Breast epithelium (tissue), 4 donors: ENCODE measurements around the gene RDH14. TPM values are rescaled to one million over a fixed set of nuclear protein-coding genes. Genes with fewer than 3 reads are reported as not detected.

ENCODE experiments used
- DNase-seq, 2 donors: peaks; one replicate each; pipeline ENCODE4 v3.0.0-alpha.2; 2019; ENCODE audit warnings: low spot score in 2 of 2
- H3K27ac ChIP-seq, 2 donors: fragments of 200-600 bp; sonication (generic) in 1 of 2; one replicate each; pipeline ENCODE4 v1.5.1; 2016 to 2019; ENCODE audit warnings: mild to moderate bottlenecking in 1 of 2
- H3K27me3 ChIP-seq, 2 donors: fragments of 200-600 bp; sonication (generic) in 1 of 2; one replicate each; pipeline versions ENCODE4 v1.5.1 to v1.6.0; 2017 to 2019; ENCODE audit warnings: control low read depth in 1 of 2, mild to moderate bottlenecking in 1 of 2
- H3K36me3 ChIP-seq: fragments of 200-600 bp; one replicate; pipeline ENCODE4 v1.5.1; 2019
- H3K4me1 ChIP-seq, 2 donors: fragments of 200-600 bp; sonication (generic); one replicate each; pipeline ENCODE4 v1.5.1; 2016 to 2019; ENCODE audit warnings: control low read depth in 1 of 2
- H3K4me3 ChIP-seq, 3 donors: fragments of 200-600 bp; sonication (generic); 1 replicate in 2 of 3; 2 replicates in 1 of 3; pipeline ENCODE4 v1.5.1; 2016 to 2019; ENCODE audit warnings: mild to moderate bottlenecking in 3 of 3, moderate library complexity in 2 of 3
- H3K9me3 ChIP-seq, 2 donors: fragments of 200-600 bp; sonication (generic) in 1 of 2; one replicate each; pipeline ENCODE4 v1.5.1; 2016 to 2019; ENCODE audit warnings: control low read depth in 1 of 2
- CTCF ChIP-seq, 3 donors: fragments of 450-650 bp; IDR thresholded peaks; one replicate each; pipeline ENCODE4 v1.5.1; 2016 to 2017; ENCODE audit warnings: antibody characterized with exemption in 3 of 3, mild to moderate bottlenecking in 3 of 3, moderate library complexity in 3 of 3
- POLR2A ChIP-seq: fragments of 450-650 bp; IDR thresholded peaks from one replicate; pipeline ENCODE4 v1.6.1; 2016; ENCODE audit warnings: antibody characterized with exemption, mild to moderate bottlenecking, moderate library complexity
- POLR2AphosphoS5 ChIP-seq, 3 donors: sonication (generic); formaldehyde crosslinking; IDR thresholded peaks; one replicate each; pipeline ENCODE4 v1.6.1; 2017; ENCODE audit warnings: antibody characterized with exemption in 3 of 3
- intact Hi-C: fragments of 100-400 bp; cut with DNase I; formaldehyde crosslinking; loops from one replicate; pipeline ENCODE4 v1.15.1; 2023; ENCODE audit warnings: low total_unique reads
- total RNA-seq, 3 donors: library from RNA; depleted of rRNA; stranded (reverse); fragments of >200 nt; gene quantifications; one replicate each; pipeline ENCODE4 v1.1.0, GENCODE V29; 2016

The RDH14 gene
- total RNA-seq, 3 donors from 2014 or later: 31.8 to 42.6 (median 35.7) TPM

GRCh38 chr2:18566145-18566769 lies 5.8 kb upstream of the RDH14 start:
- Histone ChIP-seq H3K27me3 (no peaks in the 10 kb centered on the region), H3K27ac (no peak overlapping the region), H3K4me1 (no peaks in the 10 kb centered on the region), H3K4me3 (no peak overlapping the region), H3K36me3 (no peaks in the 10 kb centered on the region), H3K9me3 (peaks cover 5 to 8% of the 10 kb centered on the region in 2 donors)
- DNase-seq: no peak
- intact Hi-C loops: no loop called here
- TF ChIP-seq CTCF (IDR thresholded peaks at IDR 0.05): no peak
- no peak for TF ChIP-seq POLR2A
- TF ChIP-seq POLR2AphosphoS5 (IDR thresholded peaks at IDR 0.05): no peak

GRCh38 chr2:18560797-18561085 lies 288 bp upstream of the RDH14 start:
- peaks cover 5 to 8% of the 10 kb centered on the region in 2 donors for H3K9me3 ChIP-seq
- no peak for DNase-seq
- H3K27ac ChIP-seq: peak overlapping the region; percentile 96 to 98
- intact Hi-C loops: no loop called here
- no peaks in the 10 kb centered on the region for H3K4me1 ChIP-seq
- H3K4me3 ChIP-seq: peak overlapping the region; percentile 71 to 86 (median 83)
- no peaks in the 10 kb centered on the region for H3K36me3 ChIP-seq
- H3K27me3 ChIP-seq: no peaks in the 10 kb centered on the region
- TF ChIP-seq POLR2A (no peak), POLR2AphosphoS5 (IDR thresholded peaks at IDR 0.05) (no peak), CTCF (IDR thresholded peaks at IDR 0.05) (no peak)

GRCh38 chr2:18559531-18560030 lies 872 bp downstream of the RDH14 start:
- Histone ChIP-seq H3K4me3 (peak overlapping the region; percentile 71 to 86 (median 83)), H3K4me1 (no peaks in the 10 kb centered on the region), H3K27ac (peak overlapping the region; percentile 96 to 98), H3K9me3 (peaks cover 5 to 8% of the 10 kb centered on the region in 2 donors), H3K27me3 (no peaks in the 10 kb centered on the region), H3K36me3 (no peaks in the 10 kb centered on the region)
- TF ChIP-seq CTCF (IDR thresholded peaks at IDR 0.05) (no peak), POLR2A (no peak), POLR2AphosphoS5 (IDR thresholded peaks at IDR 0.05) (no peak)
- DNase-seq: no peak
- intact Hi-C loops: no loop called here

GRCh38 chr2:18558458-18558857 lies 2.0 kb downstream of the RDH14 start:
- Histone ChIP-seq H3K9me3 (no peaks in the 10 kb centered on the region), H3K4me3 (no peak overlapping the region), H3K27ac (peak overlapping the region in 1 of 2 donors; percentile 27), H3K27me3 (no peaks in the 10 kb centered on the region), H3K36me3 (no peaks in the 10 kb centered on the region), H3K4me1 (no peaks in the 10 kb centered on the region)
- intact Hi-C loops: no loop called here
- no peak for DNase-seq
- TF ChIP-seq CTCF (IDR thresholded peaks at IDR 0.05): no peak
- no peak for TF ChIP-seq POLR2A
- no peak for TF ChIP-seq POLR2AphosphoS5 (IDR thresholded peaks at IDR 0.05)

GRCh38 chr2:18557121-18557520 lies 3.3 kb downstream of the RDH14 start:
- no peaks in the 10 kb centered on the region for H3K27me3 ChIP-seq
- no peak overlapping the region for H3K27ac ChIP-seq
- H3K9me3 ChIP-seq: no peaks in the 10 kb centered on the region
- intact Hi-C loops: no loop called here
- no peak for TF ChIP-seq CTCF (IDR thresholded peaks at IDR 0.05)
- no peak for TF ChIP-seq POLR2A
- TF ChIP-seq POLR2AphosphoS5 (IDR thresholded peaks at IDR 0.05): no peak
- H3K4me1 ChIP-seq: peaks cover 0 to 4% of the 10 kb centered on the region in 2 donors
- no peaks in the 10 kb centered on the region for H3K36me3 ChIP-seq
- DNase-seq: no peak
- no peak overlapping the region for H3K4me3 ChIP-seq
